Diencephalon (tissue), 1 donor: ENCODE measurements around the gene TRAK2. TPM values are rescaled to one million over a fixed set of nuclear protein-coding genes. Genes with fewer than 3 reads are reported as not detected.

Experiments used
- small RNA-seq: library from RNA; depleted of rRNA; stranded (forward); fragments of <200 nt; gene quantifications from one replicate; pipeline ENCODE3, GENCODE V24; 2014
- total RNA-seq: library from RNA; depleted of rRNA; stranded (reverse); fragments of >200 nt; gene quantifications from one replicate; pipeline ENCODE4 v1.2.3, GENCODE V29; 2014

TRAK2 gene
- 57.7 TPM for total RNA-seq

GRCh38 chr2:201451292-201452057 lies at the start of gene TRAK2, which contains the start of gene STRADB:
TSS of gene TRAK2 (minus strand) at chr2:201451458. CDS start at chr2:201420507, 30,951 bp downstream.
TSS of gene STRADB (plus strand) at chr2:201451740. CDS start at chr2:201454841, 3,101 bp downstream.

GRCh38 chr2:201357221-201357620 lies 94.0 kb downstream of the TRAK2 start, which contains the start of gene FLACC1:
TSS of gene FLACC1 (minus strand) at chr2:201357345. CDS start at chr2:201351404, 5,941 bp downstream.

Small RNA genes lying within 50 kb of the gene (small RNA-seq; reads per million reads assigned to genes)
- not detected for gene RF00019

Other genes with a start within 250 kb of the TRAK2 start
- gene CASP8, start 190.9 kb downstream of the TRAK2 start, total RNA-seq: 3.2 TPM
- 3.7 TPM for gene FLACC1, start 94.1 kb downstream of the TRAK2 start, total RNA-seq
- gene STRADB, start 282 bp upstream of the TRAK2 start, total RNA-seq: 74.5 TPM
- 35.1 TPM for gene TMEM237, start 192.0 kb upstream of the TRAK2 start, total RNA-seq
- gene MPP4, start 247.2 kb upstream of the TRAK2 start, total RNA-seq: 0.23 TPM